ENCODE results near the gene SNAP47.

- TF ChIP-seq POLR2AphosphoS5 (IDR thresholded peaks at IDR 0.05) (no peak), CTCF (IDR thresholded peaks at IDR 0.05) (no peak), POLR2A (IDR thresholded peaks at IDR 0.05) (no peak)
Measured at GRCh38 chr1:227745568-227746265, 10.5 kb downstream of the SNAP47 start.
